Chondrocyte (in vitro differentiated cells): ENCODE results near the gene NECTIN4. TPM values are rescaled to one million over a fixed set of nuclear protein-coding genes. Genes with fewer than 3 reads are reported as not detected.

ENCODE experiments used
- DNase-seq: peaks from one replicate; pipeline ENCODE4 v3.0.0; 2021; ENCODE audit warnings: mixed read lengths, low spot score
- H3K27ac Mint-ChIP-seq: one replicate; pipeline ENCODE4 v1.8.0; 2021; ENCODE audit warnings: mild to moderate bottlenecking, moderate library complexity, mixed read lengths; ENCODE audit not compliant: unreplicated experiment
- H3K27me3 Mint-ChIP-seq: 2 replicates; pipeline ENCODE4 v1.8.0; 2021; ENCODE audit warnings: low read depth, mixed read lengths
- H3K36me3 Mint-ChIP-seq: 2 replicates; pipeline ENCODE4 v1.8.0; 2021; ENCODE audit warnings: low read depth, mixed read lengths
- H3K4me1 Mint-ChIP-seq: 2 replicates; pipeline ENCODE4 v1.8.0; 2021; ENCODE audit warnings: low read depth, mild to moderate bottlenecking, mixed read lengths
- H3K4me3 Mint-ChIP-seq: one replicate; pipeline ENCODE4 v1.8.0; 2021; ENCODE audit warnings: mild to moderate bottlenecking, moderate library complexity, mixed read lengths; ENCODE audit not compliant: unreplicated experiment
- H3K9me3 Mint-ChIP-seq: 2 replicates; pipeline ENCODE4 v1.8.0; 2021; ENCODE audit warnings: low read depth, mixed read lengths
- total RNA-seq: library from RNA; stranded (reverse); gene quantifications from 3 replicates; pipeline ENCODE4 v1.2.1, GENCODE V29; 2021
- TF ChIP-seq, protein P1 (sequence below): fragments of 200-600 bp; sonication (generic); IDR thresholded peaks from 2 replicates; pipeline ENCODE4 v1.5.0; 2021; ENCODE audit warnings: antibody characterized with exemption, mild to moderate bottlenecking, moderate library complexity

The NECTIN4 gene
- total RNA-seq, 1 donor from 2014 or later: 0.12 TPM

GRCh38 chr1:161096015-161096414 lies 6.7 kb upstream of the NECTIN4 start:
- Mint-ChIP-seq H3K9me3 (no peaks in the 10 kb centered on the region), H3K27ac (no peak overlapping the region), H3K36me3 (peaks cover 2% of the 10 kb centered on the region), H3K4me3 (no peak overlapping the region), H3K27me3 (peaks cover 3% of the 10 kb centered on the region), H3K4me1 (peaks cover 17% of the 10 kb centered on the region)
- peak; percentile 3 for DNase-seq
- TF ChIP-seq, protein P1, sequence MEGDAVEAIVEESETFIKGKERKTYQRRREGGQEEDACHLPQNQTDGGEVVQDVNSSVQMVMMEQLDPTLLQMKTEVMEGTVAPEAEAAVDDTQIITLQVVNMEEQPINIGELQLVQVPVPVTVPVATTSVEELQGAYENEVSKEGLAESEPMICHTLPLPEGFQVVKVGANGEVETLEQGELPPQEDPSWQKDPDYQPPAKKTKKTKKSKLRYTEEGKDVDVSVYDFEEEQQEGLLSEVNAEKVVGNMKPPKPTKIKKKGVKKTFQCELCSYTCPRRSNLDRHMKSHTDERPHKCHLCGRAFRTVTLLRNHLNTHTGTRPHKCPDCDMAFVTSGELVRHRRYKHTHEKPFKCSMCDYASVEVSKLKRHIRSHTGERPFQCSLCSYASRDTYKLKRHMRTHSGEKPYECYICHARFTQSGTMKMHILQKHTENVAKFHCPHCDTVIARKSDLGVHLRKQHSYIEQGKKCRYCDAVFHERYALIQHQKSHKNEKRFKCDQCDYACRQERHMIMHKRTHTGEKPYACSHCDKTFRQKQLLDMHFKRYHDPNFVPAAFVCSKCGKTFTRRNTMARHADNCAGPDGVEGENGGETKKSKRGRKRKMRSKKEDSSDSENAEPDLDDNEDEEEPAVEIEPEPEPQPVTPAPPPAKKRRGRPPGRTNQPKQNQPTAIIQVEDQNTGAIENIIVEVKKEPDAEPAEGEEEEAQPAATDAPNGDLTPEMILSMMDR: no peak

- Mint-ChIP-seq H3K9me3 (no peaks in the 10 kb centered on the region), H3K27ac (no peak overlapping the region), H3K4me3 (no peak overlapping the region), H3K4me1 (peaks cover 17% of the 10 kb centered on the region), H3K27me3 (peaks cover 3% of the 10 kb centered on the region), H3K36me3 (peaks cover 2% of the 10 kb centered on the region)
- DNase-seq: no peak
- TF ChIP-seq, protein P1: no peak
Observed at GRCh38 chr1:161095230-161095629, 5.9 kb upstream of the NECTIN4 start.

DNA sequence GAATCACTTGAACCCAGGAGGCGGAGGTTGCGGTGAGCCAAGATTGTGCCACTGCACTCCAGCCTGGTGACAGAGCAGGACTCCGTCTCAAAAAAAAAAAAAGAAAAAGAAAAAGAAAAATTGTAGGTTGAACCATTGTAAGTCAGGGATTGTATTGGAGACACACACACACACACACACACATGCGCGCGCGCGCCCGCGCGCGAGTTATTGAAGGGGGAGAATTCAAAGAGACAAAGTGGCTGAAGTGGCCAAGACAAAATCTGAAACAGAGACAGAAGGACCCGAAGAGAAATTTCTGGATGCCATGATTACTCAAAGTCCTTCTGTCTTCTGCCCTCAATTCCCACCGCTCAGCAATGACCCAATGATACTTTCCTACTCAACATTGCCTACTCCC lies 5.1 kb upstream of the NECTIN4 start:
- peaks cover 17% of the 10 kb centered on the region for H3K4me1 Mint-ChIP-seq
- H3K27ac Mint-ChIP-seq: no peak overlapping the region
- H3K27me3 Mint-ChIP-seq: peaks cover 3% of the 10 kb centered on the region
- peak; percentile 12 for DNase-seq
- H3K4me3 Mint-ChIP-seq: no peak overlapping the region
- TF ChIP-seq, protein P1: no peak
- no peaks in the 10 kb centered on the region for H3K9me3 Mint-ChIP-seq
- H3K36me3 Mint-ChIP-seq: no peaks in the 10 kb centered on the region

- no peaks in the 10 kb centered on the region for H3K36me3 Mint-ChIP-seq
- H3K4me3 Mint-ChIP-seq: no peak overlapping the region
- H3K27ac Mint-ChIP-seq: no peak overlapping the region
- TF ChIP-seq, protein P1: no peak
- peaks cover 3% of the 10 kb centered on the region for H3K27me3 Mint-ChIP-seq
- DNase-seq: peak; percentile 5
- H3K4me1 Mint-ChIP-seq: peaks cover 6% of the 10 kb centered on the region
- H3K9me3 Mint-ChIP-seq: no peaks in the 10 kb centered on the region
Observed at GRCh38 chr1:161092621-161093028, 3.3 kb upstream of the NECTIN4 start.

- Mint-ChIP-seq H3K27ac (no peak overlapping the region), H3K36me3 (no peaks in the 10 kb centered on the region), H3K4me1 (no peaks in the 10 kb centered on the region), H3K9me3 (no peaks in the 10 kb centered on the region), H3K4me3 (no peak overlapping the region), H3K27me3 (peaks cover 3% of the 10 kb centered on the region)
- TF ChIP-seq, protein P1: no peak
- DNase-seq: peak; percentile 18
Observed at GRCh38 chr1:161091796-161092507, 2.6 kb upstream of the NECTIN4 start.
